Smooth muscle cell (in vitro differentiated cells): ENCODE data around the gene GRIN1. TPM values are rescaled to one million over a fixed set of nuclear protein-coding genes. Genes with fewer than 3 reads are reported as not detected.

ENCODE experiments used
- DNase-seq: peaks from one replicate; lab custom pipeline; 2025; ENCODE audit not compliant: unreplicated experiment; lab: John Stamatoyannopoulos, UW
- H2AFZ ChIP-seq: fragments of 200-600 bp; sonication (generic); 2 replicates; pipeline ENCODE4 v1.6.0; 2016; ENCODE audit warnings: antibody characterized with exemption, low read depth, mild to moderate bottlenecking
- H3F3A ChIP-seq: fragments of 200-600 bp; sonication (generic); 2 replicates; pipeline ENCODE4 v1.6.0; 2017; ENCODE audit warnings: antibody characterized with exemption, low read depth
- H3K27ac ChIP-seq: fragments of 200-600 bp; sonication (generic); 2 replicates; pipeline ENCODE4 v1.5.1; 2016; ENCODE audit warnings: low read depth, mild to moderate bottlenecking
- H3K27me3 ChIP-seq: fragments of 200-600 bp; sonication (generic); 2 replicates; pipeline ENCODE4 v1.6.1; 2016; ENCODE audit warnings: low read depth, mild to moderate bottlenecking
- H3K36me3 ChIP-seq: fragments of 200-600 bp; sonication (generic); 2 replicates; pipeline ENCODE4 v1.5.1; 2016; ENCODE audit warnings: low read depth
- H3K4me1 ChIP-seq: fragments of 200-600 bp; sonication (generic); 2 replicates; pipeline ENCODE4 v1.5.1; 2016; ENCODE audit warnings: low read depth
- H3K4me2 ChIP-seq: fragments of 200-600 bp; sonication (generic); 2 replicates; pipeline ENCODE4 v1.6.0; 2016; ENCODE audit warnings: mild to moderate bottlenecking
- H3K4me3 ChIP-seq: fragments of 200-600 bp; sonication (generic); 2 replicates; pipeline ENCODE4 v1.5.1; 2016; ENCODE audit warnings: mild to moderate bottlenecking
- H3K79me2 ChIP-seq: fragments of 200-600 bp; sonication (generic); 2 replicates; pipeline ENCODE4 v1.6.0; 2016; ENCODE audit warnings: low read depth, mild to moderate bottlenecking
- H3K9ac ChIP-seq: fragments of 200-600 bp; sonication (generic); 2 replicates; pipeline ENCODE4 v1.6.0; 2016; ENCODE audit warnings: low read depth
- H3K9me3 ChIP-seq: fragments of 200-600 bp; sonication (generic); replicated peaks from 2 replicates; pipeline ENCODE4 v1.5.1; 2016; ENCODE audit warnings: low read depth
- H4K20me1 ChIP-seq: fragments of 200-600 bp; sonication (generic); 2 replicates; pipeline ENCODE4 v1.6.0; 2016; ENCODE audit warnings: low read depth
- WGBS: methylation state at CpG from one replicate; pipeline ENCODE4 v1.1.7; 2016; ENCODE audit warnings: low lambda C conversion rate; 5-methylcytosine and 5-hydroxymethylcytosine counted together
- polyA plus RNA-seq: library from polyadenylated mRNA; unstranded; fragments of >200 nt; fragmentation: Nextera tagmentation; extraction: Ambion mirVana; gene quantifications from 2 replicates; pipeline ENCODE4 v1.2.1, GENCODE V29; 2016
- total RNA-seq: library from RNA; depleted of rRNA; stranded (reverse); fragments of >200 nt; gene quantifications from 2 replicates; pipeline ENCODE4 v1.2.3, GENCODE V29; 2014
- TF ChIP-seq, protein P1 (sequence below): fragments of 200-600 bp; sonication (generic); IDR thresholded peaks from 2 replicates; pipeline ENCODE4 v1.5.1; 2017; ENCODE audit warnings: borderline replicate concordance, mild to moderate bottlenecking, antibody characterized with exemption; ENCODE audit not compliant: insufficient read depth, poor library complexity, severe bottlenecking

Gene GRIN1
- total and polyA plus RNA-seq, 2 experiments from 2014 or later, result not detected

DNA sequence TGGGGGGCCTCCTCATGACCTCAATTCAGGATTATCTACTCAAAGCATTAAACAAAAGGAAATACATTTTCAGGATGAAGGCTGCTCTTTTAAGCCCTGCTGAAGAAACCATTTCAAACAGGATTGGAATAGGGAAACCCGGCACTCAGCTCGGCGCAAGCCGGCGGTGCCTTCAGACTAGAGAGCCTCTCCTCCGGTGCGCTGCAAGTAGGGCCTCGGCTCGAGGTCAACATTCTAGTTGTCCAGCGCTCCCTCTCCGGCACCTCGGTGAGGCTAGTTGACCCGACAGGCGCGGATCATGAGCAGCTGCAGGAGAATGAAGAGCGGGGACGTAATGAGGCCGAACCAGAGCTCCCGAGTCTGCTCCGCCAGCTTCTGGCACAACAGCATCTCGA, 65.8 kb downstream of the GRIN1 start:
- peak overlapping the region; percentile 66 for H3K27ac ChIP-seq
- H3K4me1 ChIP-seq, result peaks cover 24% of the 10 kb centered on the region
- H3F3A ChIP-seq, result no peaks in the 10 kb centered on the region
- peak overlapping the region; percentile 98 for H3K4me3 ChIP-seq
- no peaks in the 10 kb centered on the region for H3K9me3 ChIP-seq
- 37% methylated on average over 21 of the region's 21 CpGs for WGBS
- H3K27me3 ChIP-seq, result no peaks in the 10 kb centered on the region
- peak overlapping the region; percentile 98 for H3K4me2 ChIP-seq
- DNase-seq, result no peak
- peaks cover 46% of the 10 kb centered on the region for H3K79me2 ChIP-seq
- no peak overlapping the region for H2AFZ ChIP-seq
- TF ChIP-seq, protein P1, sequence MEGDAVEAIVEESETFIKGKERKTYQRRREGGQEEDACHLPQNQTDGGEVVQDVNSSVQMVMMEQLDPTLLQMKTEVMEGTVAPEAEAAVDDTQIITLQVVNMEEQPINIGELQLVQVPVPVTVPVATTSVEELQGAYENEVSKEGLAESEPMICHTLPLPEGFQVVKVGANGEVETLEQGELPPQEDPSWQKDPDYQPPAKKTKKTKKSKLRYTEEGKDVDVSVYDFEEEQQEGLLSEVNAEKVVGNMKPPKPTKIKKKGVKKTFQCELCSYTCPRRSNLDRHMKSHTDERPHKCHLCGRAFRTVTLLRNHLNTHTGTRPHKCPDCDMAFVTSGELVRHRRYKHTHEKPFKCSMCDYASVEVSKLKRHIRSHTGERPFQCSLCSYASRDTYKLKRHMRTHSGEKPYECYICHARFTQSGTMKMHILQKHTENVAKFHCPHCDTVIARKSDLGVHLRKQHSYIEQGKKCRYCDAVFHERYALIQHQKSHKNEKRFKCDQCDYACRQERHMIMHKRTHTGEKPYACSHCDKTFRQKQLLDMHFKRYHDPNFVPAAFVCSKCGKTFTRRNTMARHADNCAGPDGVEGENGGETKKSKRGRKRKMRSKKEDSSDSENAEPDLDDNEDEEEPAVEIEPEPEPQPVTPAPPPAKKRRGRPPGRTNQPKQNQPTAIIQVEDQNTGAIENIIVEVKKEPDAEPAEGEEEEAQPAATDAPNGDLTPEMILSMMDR, result no peak
- peaks cover 1% of the 10 kb centered on the region for H4K20me1 ChIP-seq
- H3K9ac ChIP-seq, result peak overlapping the region; percentile 94
- H3K36me3 ChIP-seq, result no peaks in the 10 kb centered on the region

DNA sequence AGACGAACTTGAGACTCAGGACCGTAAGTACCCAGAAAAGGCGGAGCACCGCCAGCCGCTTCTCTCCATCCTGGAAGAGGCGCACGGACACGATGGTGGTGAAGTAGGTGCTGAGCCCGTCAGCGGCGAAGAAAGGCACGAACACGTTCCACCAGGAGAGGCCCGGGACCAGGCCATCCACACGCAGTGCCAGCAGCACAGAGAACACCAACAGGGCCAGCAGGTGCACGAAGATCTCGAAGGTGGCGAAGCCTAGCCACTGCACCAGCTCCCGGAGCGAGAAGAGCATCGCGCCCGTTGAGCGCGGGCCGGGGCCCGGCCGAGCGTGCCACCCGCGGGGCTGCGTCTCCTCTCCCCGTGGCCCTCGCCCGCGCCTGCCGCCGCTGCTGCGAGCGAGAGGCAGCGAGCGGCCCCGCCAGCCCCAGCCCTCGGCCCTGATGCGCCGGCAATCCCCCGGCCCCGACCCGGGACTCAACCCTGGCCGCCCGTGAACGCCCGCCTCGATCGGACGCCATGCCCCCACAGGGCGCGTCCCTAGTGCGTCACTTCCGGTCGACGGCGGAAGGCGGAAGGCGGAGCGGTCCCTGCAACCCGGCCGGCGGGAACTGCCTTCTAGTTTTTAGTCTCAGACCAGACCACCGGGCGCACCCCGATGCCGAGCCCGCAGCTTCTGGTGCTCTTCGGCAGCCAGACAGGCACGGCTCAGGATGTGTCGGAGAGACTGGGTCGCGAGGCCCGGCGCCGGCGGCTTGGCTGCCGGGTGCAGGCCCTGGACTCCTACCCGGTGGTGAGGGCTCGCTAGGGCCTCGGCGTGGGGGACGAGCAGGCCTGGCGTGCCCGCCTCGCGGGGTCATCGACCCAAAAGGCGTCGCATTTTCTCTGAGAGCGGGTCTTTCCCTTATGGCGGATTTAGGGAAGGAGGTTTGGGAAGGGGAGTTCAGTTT, 66.4 kb downstream of the GRIN1 start, which contains the start of the genes NDOR1 and TMEM203:
Gene NDOR1 (plus strand): TSS at position 575 of the 944 bp plus-strand sequence. CDS start 78 bp downstream, at position 653.
Gene TMEM203 (minus strand): TSS at position 523 of the 944 bp plus-strand sequence. CDS start 234 bp downstream, at position 289.
- under 1% methylated on average over 96 of the region's 98 CpGs for WGBS
- Histone ChIP-seq H3K9me3 (no peaks in the 10 kb centered on the region), H3K4me2 (peak within 1 kb of the TSS; percentile 98), H3K79me2 (peaks cover 46% of the 10 kb centered on the region), H4K20me1 (no peaks in the 10 kb centered on the region), H3K9ac (peak within 1 kb of the TSS; percentile 94), H3K36me3 (no peaks in the 10 kb centered on the region), H2AFZ (peak within 1 kb of the TSS; percentile 75), H3K4me3 (peak within 1 kb of the TSS; percentile 98), H3K27ac (peak within 1 kb of the TSS; percentile 66), H3F3A (no peaks in the 10 kb centered on the region), H3K27me3 (no peaks in the 10 kb centered on the region), H3K4me1 (peaks cover 23% of the 10 kb centered on the region)
- TF ChIP-seq, protein P1, result no peak
- DNase-seq, result peak; percentile 76

DNA sequence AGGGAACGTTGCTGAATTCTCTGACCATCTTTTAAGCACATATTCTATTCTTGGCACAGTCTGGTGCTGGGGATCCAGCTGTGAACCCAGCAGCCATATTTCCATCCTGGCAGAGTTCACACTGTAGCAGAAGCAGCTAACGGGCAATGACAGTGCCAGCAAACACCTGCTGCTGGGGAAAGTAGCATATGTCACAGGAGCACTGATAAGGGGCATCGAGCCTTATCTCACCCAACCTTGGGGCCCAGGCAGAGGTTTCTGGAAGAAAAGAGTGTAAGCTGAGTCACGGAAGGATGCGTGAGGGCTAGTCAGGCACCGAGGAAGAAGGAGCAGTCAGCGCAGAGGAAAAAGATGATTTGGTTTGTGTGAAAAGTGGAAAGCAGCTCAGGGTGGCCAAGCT, 67.6 kb downstream of the GRIN1 start:
- Histone ChIP-seq H4K20me1 (no peaks in the 10 kb centered on the region), H3K9me3 (no peaks in the 10 kb centered on the region), H3K4me1 (peaks cover 17% of the 10 kb centered on the region), H2AFZ (no peak overlapping the region), H3K36me3 (no peaks in the 10 kb centered on the region), H3K27me3 (no peaks in the 10 kb centered on the region), H3K4me3 (peak overlapping the region; percentile 98), H3K4me2 (peak overlapping the region; percentile 98), H3F3A (no peaks in the 10 kb centered on the region), H3K27ac (no peak overlapping the region), H3K79me2 (peaks cover 44% of the 10 kb centered on the region), H3K9ac (peak overlapping the region; percentile 94)
- TF ChIP-seq, protein P1, result no peak
- DNase-seq, result no peak
- WGBS, result 91% methylated on average over 7 of the region's 7 CpGs
